ENCODE data around the gene DNAJC6. TPM values are rescaled to one million over a fixed set of nuclear protein-coding genes. Genes with fewer than 3 reads are reported as not detected.

Gene DNAJC6
- total and polyA plus RNA-seq, 2 donors = 0.82 to 1.2 TPM

DNA sequence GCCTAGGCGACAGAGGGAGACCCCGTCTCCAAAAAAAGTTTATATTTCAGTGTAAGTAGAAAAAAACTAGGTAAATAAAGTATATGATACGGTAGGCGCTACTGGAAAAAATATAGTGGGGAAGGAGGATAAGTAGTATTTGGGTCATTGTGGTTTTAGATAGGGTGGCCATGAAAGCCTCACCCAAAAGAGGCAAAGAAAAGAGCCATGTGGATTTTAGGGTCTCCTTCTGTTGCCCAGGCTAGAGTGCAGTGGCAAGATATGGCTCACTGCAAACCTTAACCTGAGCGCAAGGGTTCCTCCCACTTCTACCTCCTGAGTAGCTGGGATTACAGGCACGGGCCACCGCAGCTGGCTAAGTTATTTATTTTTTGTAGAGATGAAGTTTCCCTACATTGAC, 128.3 kb downstream of the DNAJC6 start:
- Histone ChIP-seq H3K9me3 (ENCODE audit: control insufficient read depth in 2 of 2, insufficient read depth in 1 of 2, low read length in 1 of 2) (no peaks in the 10 kb centered on the region), H3K27ac (ENCODE audit: low read depth in 1 of 2, low read length in 1 of 2) (no peak overlapping the region), H3K27me3 (ENCODE audit: control insufficient read depth in 2 of 2, insufficient read depth in 1 of 2, low read length in 1 of 2) (no peaks in the 10 kb centered on the region), H3K4me1 (ENCODE audit: control insufficient read depth in 2 of 2, insufficient read depth in 2 of 2, low read length in 2 of 2) (no peaks in the 10 kb centered on the region), H3K36me3 (ENCODE audit: control insufficient read depth in 2 of 2, insufficient read depth in 2 of 2, low read length in 1 of 2) (no peaks in the 10 kb centered on the region), H3K4me3 (ENCODE audit: low read length in 2 of 2) (no peak overlapping the region)
- DNase-seq (ENCODE audit: low read depth in 6 of 9, low spot score in 9 of 9) = no peak
- over 99% methylated on average over 7 of the region's 7 CpGs for WGBS

- Histone ChIP-seq H3K4me3 (ENCODE audit: low read length in 2 of 2) (no peak overlapping the region), H3K36me3 (ENCODE audit: control insufficient read depth in 2 of 2, insufficient read depth in 2 of 2, low read length in 1 of 2) (no peaks in the 10 kb centered on the region), H3K27ac (ENCODE audit: low read depth in 1 of 2, low read length in 1 of 2) (no peak overlapping the region), H3K27me3 (ENCODE audit: control insufficient read depth in 2 of 2, insufficient read depth in 1 of 2, low read length in 1 of 2) (no peaks in the 10 kb centered on the region), H3K4me1 (ENCODE audit: control insufficient read depth in 2 of 2, insufficient read depth in 2 of 2, low read length in 2 of 2) (no peaks in the 10 kb centered on the region), H3K9me3 (ENCODE audit: control insufficient read depth in 2 of 2, insufficient read depth in 1 of 2, low read length in 1 of 2) (no peaks in the 10 kb centered on the region)
- 91% methylated on average over 12 of the region's 12 CpGs for WGBS
- DNase-seq (ENCODE audit: low read depth in 6 of 9, low spot score in 9 of 9) = no peak
These were observed 131.1 kb downstream of the DNAJC6 start for GRCh38 chr1:65440322-65440900.

GRCh38 chr1:65440915-65441314, 131.6 kb downstream of the DNAJC6 start:
- Histone ChIP-seq H3K36me3 (ENCODE audit: control insufficient read depth in 2 of 2, insufficient read depth in 2 of 2, low read length in 1 of 2) (no peaks in the 10 kb centered on the region), H3K4me1 (ENCODE audit: control insufficient read depth in 2 of 2, insufficient read depth in 2 of 2, low read length in 2 of 2) (no peaks in the 10 kb centered on the region), H3K9me3 (ENCODE audit: control insufficient read depth in 2 of 2, insufficient read depth in 1 of 2, low read length in 1 of 2) (no peaks in the 10 kb centered on the region), H3K4me3 (ENCODE audit: low read length in 2 of 2) (no peak overlapping the region), H3K27me3 (ENCODE audit: control insufficient read depth in 2 of 2, insufficient read depth in 1 of 2, low read length in 1 of 2) (no peaks in the 10 kb centered on the region), H3K27ac (ENCODE audit: low read depth in 1 of 2, low read length in 1 of 2) (no peak overlapping the region)
- no peak for DNase-seq (ENCODE audit: low read depth in 6 of 9, low spot score in 9 of 9)
- 75% methylated on average over 1 of the region's 1 CpG for WGBS

GRCh38 chr1:65441464-65441863, 132.1 kb downstream of the DNAJC6 start:
- DNase-seq (ENCODE audit: low read depth in 6 of 9, low spot score in 9 of 9) = no peak
- no peak overlapping the region for H3K4me3 ChIP-seq (ENCODE audit: low read length in 2 of 2)
- H3K27me3 ChIP-seq (ENCODE audit: control insufficient read depth in 2 of 2, insufficient read depth in 1 of 2, low read length in 1 of 2) = no peaks in the 10 kb centered on the region
- H3K9me3 ChIP-seq (ENCODE audit: control insufficient read depth in 2 of 2, insufficient read depth in 1 of 2, low read length in 1 of 2) = no peaks in the 10 kb centered on the region
- WGBS = 94% methylated on average over 3 of the region's 3 CpGs
- H3K4me1 ChIP-seq (ENCODE audit: control insufficient read depth in 2 of 2, insufficient read depth in 2 of 2, low read length in 2 of 2) = no peaks in the 10 kb centered on the region
- H3K36me3 ChIP-seq (ENCODE audit: control insufficient read depth in 2 of 2, insufficient read depth in 2 of 2, low read length in 1 of 2) = no peaks in the 10 kb centered on the region
- no peak overlapping the region for H3K27ac ChIP-seq (ENCODE audit: low read depth in 1 of 2, low read length in 1 of 2)

GRCh38 chr1:65442442-65442841, 133.1 kb downstream of the DNAJC6 start:
- DNase-seq (ENCODE audit: low read depth in 6 of 9, low spot score in 9 of 9) = no peak
- no peaks in the 10 kb centered on the region for H3K9me3 ChIP-seq (ENCODE audit: control insufficient read depth in 2 of 2, insufficient read depth in 1 of 2, low read length in 1 of 2)
- no peaks in the 10 kb centered on the region for H3K4me1 ChIP-seq (ENCODE audit: control insufficient read depth in 2 of 2, insufficient read depth in 2 of 2, low read length in 2 of 2)
- WGBS = 97% methylated on average over 1 of the region's 1 CpG
- no peak overlapping the region for H3K27ac ChIP-seq (ENCODE audit: low read depth in 1 of 2, low read length in 1 of 2)
- no peaks in the 10 kb centered on the region for H3K36me3 ChIP-seq (ENCODE audit: control insufficient read depth in 2 of 2, insufficient read depth in 2 of 2, low read length in 1 of 2)
- no peaks in the 10 kb centered on the region for H3K27me3 ChIP-seq (ENCODE audit: control insufficient read depth in 2 of 2, insufficient read depth in 1 of 2, low read length in 1 of 2)
- H3K4me3 ChIP-seq (ENCODE audit: low read length in 2 of 2) = no peak overlapping the region

- H3K4me3 ChIP-seq (ENCODE audit: low read length in 2 of 2) = no peak overlapping the region
- no peaks in the 10 kb centered on the region for H3K4me1 ChIP-seq (ENCODE audit: control insufficient read depth in 2 of 2, insufficient read depth in 2 of 2, low read length in 2 of 2)
- no peaks in the 10 kb centered on the region for H3K27me3 ChIP-seq (ENCODE audit: control insufficient read depth in 2 of 2, insufficient read depth in 1 of 2, low read length in 1 of 2)
- no peak overlapping the region for H3K27ac ChIP-seq (ENCODE audit: low read depth in 1 of 2, low read length in 1 of 2)
- no peak for DNase-seq (ENCODE audit: low read depth in 6 of 9, low spot score in 9 of 9)
- 86% methylated on average over 2 of the region's 2 CpGs for WGBS
- no peaks in the 10 kb centered on the region for H3K9me3 ChIP-seq (ENCODE audit: control insufficient read depth in 2 of 2, insufficient read depth in 1 of 2, low read length in 1 of 2)
- no peaks in the 10 kb centered on the region for H3K36me3 ChIP-seq (ENCODE audit: control insufficient read depth in 2 of 2, insufficient read depth in 2 of 2, low read length in 1 of 2)
These were observed 134.3 kb downstream of the DNAJC6 start for GRCh38 chr1:65443647-65444046.

DNA sequence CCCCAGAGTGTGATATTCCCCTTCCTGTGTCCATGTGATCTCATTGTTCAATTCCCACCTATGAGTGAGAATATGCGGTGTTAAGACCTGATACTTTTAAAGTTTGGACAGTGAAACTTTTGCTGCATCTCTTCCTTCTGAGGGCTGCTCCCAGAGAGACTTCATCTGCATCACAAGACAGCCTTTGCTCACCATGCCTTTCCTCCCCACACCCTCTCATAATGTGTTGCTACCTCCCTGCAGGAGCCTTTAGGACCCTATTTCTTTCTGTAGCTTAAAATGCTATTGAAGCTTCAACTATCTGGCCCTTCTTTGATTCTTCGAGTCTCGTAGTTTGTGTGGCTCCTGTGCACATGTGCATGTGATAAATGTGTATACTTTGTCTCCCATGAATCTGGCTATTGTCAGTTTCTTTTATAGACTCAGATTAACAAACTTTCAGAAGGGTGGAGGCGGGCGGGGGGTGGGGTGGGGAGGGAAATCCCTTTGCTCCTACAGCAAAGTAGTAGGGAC, 134.8 kb downstream of the DNAJC6 start:
- H3K9me3 ChIP-seq (ENCODE audit: control insufficient read depth in 2 of 2, insufficient read depth in 1 of 2, low read length in 1 of 2) = no peaks in the 10 kb centered on the region
- DNase-seq (ENCODE audit: low read depth in 6 of 9, low spot score in 9 of 9) = no peak

GRCh38 chr1:65445837-65446236, 136.5 kb downstream of the DNAJC6 start:
- H3K4me3 ChIP-seq (ENCODE audit: low read length in 2 of 2) = no peak overlapping the region
- H3K27ac ChIP-seq (ENCODE audit: low read depth in 1 of 2, low read length in 1 of 2) = no peak overlapping the region
- WGBS = 99% methylated on average over 1 of the region's 1 CpG
- H3K9me3 ChIP-seq (ENCODE audit: control insufficient read depth in 2 of 2, insufficient read depth in 1 of 2, low read length in 1 of 2) = no peaks in the 10 kb centered on the region
- no peaks in the 10 kb centered on the region for H3K36me3 ChIP-seq (ENCODE audit: control insufficient read depth in 2 of 2, insufficient read depth in 2 of 2, low read length in 1 of 2)
- H3K27me3 ChIP-seq (ENCODE audit: control insufficient read depth in 2 of 2, insufficient read depth in 1 of 2, low read length in 1 of 2) = no peaks in the 10 kb centered on the region
- no peak for DNase-seq (ENCODE audit: low read depth in 6 of 9, low spot score in 9 of 9)
- H3K4me1 ChIP-seq (ENCODE audit: control insufficient read depth in 2 of 2, insufficient read depth in 2 of 2, low read length in 2 of 2) = no peaks in the 10 kb centered on the region

More for the DNA sequence above, 134.8 kb downstream of the DNAJC6 start:
- no peaks in the 10 kb centered on the region for H3K4me1 ChIP-seq (ENCODE audit: control insufficient read depth in 2 of 2, insufficient read depth in 2 of 2, low read length in 2 of 2)
- H3K4me3 ChIP-seq (ENCODE audit: low read length in 2 of 2) = no peak overlapping the region
- 96% methylated on average over 5 of the region's 5 CpGs for WGBS
- H3K36me3 ChIP-seq (ENCODE audit: control insufficient read depth in 2 of 2, insufficient read depth in 2 of 2, low read length in 1 of 2) = no peaks in the 10 kb centered on the region
- no peaks in the 10 kb centered on the region for H3K27me3 ChIP-seq (ENCODE audit: control insufficient read depth in 2 of 2, insufficient read depth in 1 of 2, low read length in 1 of 2)
- H3K27ac ChIP-seq (ENCODE audit: low read depth in 1 of 2, low read length in 1 of 2) = no peak overlapping the region

- Histone ChIP-seq H3K27me3 (ENCODE audit: control insufficient read depth in 2 of 2, insufficient read depth in 1 of 2, low read length in 1 of 2) (no peaks in the 10 kb centered on the region), H3K4me1 (ENCODE audit: control insufficient read depth in 2 of 2, insufficient read depth in 2 of 2, low read length in 2 of 2) (no peaks in the 10 kb centered on the region), H3K27ac (ENCODE audit: low read depth in 1 of 2, low read length in 1 of 2) (no peak overlapping the region), H3K9me3 (ENCODE audit: control insufficient read depth in 2 of 2, insufficient read depth in 1 of 2, low read length in 1 of 2) (no peaks in the 10 kb centered on the region), H3K4me3 (ENCODE audit: low read length in 2 of 2) (no peak overlapping the region), H3K36me3 (ENCODE audit: control insufficient read depth in 2 of 2, insufficient read depth in 2 of 2, low read length in 1 of 2) (no peaks in the 10 kb centered on the region)
- no peak for DNase-seq (ENCODE audit: low read depth in 6 of 9, low spot score in 9 of 9)
- 98% methylated on average over 4 of the region's 4 CpGs for WGBS
These were observed 140.0 kb downstream of the DNAJC6 start for GRCh38 chr1:65449214-65449823.
